Measurements from ENCODE around the gene PACRG. TPM values are rescaled to one million over a fixed set of nuclear protein-coding genes. Genes with fewer than 3 reads are reported as not detected.

The PACRG gene
- total and polyA plus RNA-seq, 2 experiments from 2014 or later, result 0.17 to 0.68 TPM

- Histone ChIP-seq H3K27me3 (ENCODE audit: insufficient read depth) (no peaks in the 10 kb centered on the region), H3K36me3 (ENCODE audit: insufficient read depth) (no peaks in the 10 kb centered on the region), H3K27ac (ENCODE audit: low read depth) (no peak overlapping the region), H4K20me1 (replicated peaks; ENCODE audit: insufficient read depth) (no peaks in the 10 kb centered on the region), H3K4me3 (no peak overlapping the region), H2AFZ (no peak overlapping the region), H3K9me2 (ENCODE audit: insufficient read depth) (no peaks in the 10 kb centered on the region), H3K4me2 (no peak overlapping the region), H3K79me2 (replicated peaks; ENCODE audit: insufficient read depth) (no peaks in the 10 kb centered on the region), H3F3A (replicated peaks; ENCODE audit: low read depth) (no peaks in the 10 kb centered on the region), H3K4me1 (ENCODE audit: insufficient read depth) (no peaks in the 10 kb centered on the region)
- peaks cover 6% of the 10 kb centered on the region for H3K27me3 Mint-ChIP-seq (ENCODE audit: insufficient read depth, low read depth, poor library complexity)
- DNase-seq (ENCODE audit: low spot score) (no peak), ATAC-seq (no peak)
- H3K27ac Mint-ChIP-seq, result no peak overlapping the region
- no peaks in the 10 kb centered on the region for H3K36me3 Mint-ChIP-seq (ENCODE audit: low read depth)
- TF ChIP-seq JUNB (IDR thresholded peaks at IDR 0.05; ENCODE audit: unreplicated experiment), result no peak
- TF ChIP-seq ZNF114 (CRISPR knock-in tag; IDR thresholded peaks at IDR 0.05), result no peak
- no peak for TF ChIP-seq CREB1 (CRISPR knock-in tag; IDR thresholded peaks at IDR 0.05; ENCODE audit: low read depth)
- TF ChIP-seq POLR2AphosphoS5 (IDR thresholded peaks at IDR 0.05; ENCODE audit: low read depth), result no peak
- TF ChIP-seq ZNF462 (CRISPR knock-in tag; IDR thresholded peaks at IDR 0.05), result no peak
- TF ChIP-seq ETS1 (IDR thresholded peaks at IDR 0.05), result no peak
- no peak for TF ChIP-seq STAT1 (IDR thresholded peaks at IDR 0.05; ENCODE audit: unreplicated experiment)
- no peak for TF ChIP-seq CTCF (conservative IDR thresholded peaks at IDR 0.05; ENCODE audit: low read depth in 2 of 2)
- TF ChIP-seq EZH2phosphoT487 (IDR thresholded peaks at IDR 0.05; ENCODE audit: unreplicated experiment), result no peak
- no peak for TF ChIP-seq REST (IDR thresholded peaks at IDR 0.05; ENCODE audit: unreplicated experiment)
- TF ChIP-seq NANOG (IDR thresholded peaks at IDR 0.05; ENCODE audit: borderline replicate concordance), result no peak
- no peak for TF ChIP-seq EZH2 (IDR thresholded peaks at IDR 0.05; ENCODE audit: low read depth, unreplicated experiment)
- TF ChIP-seq ZNF331 (CRISPR knock-in tag; IDR thresholded peaks at IDR 0.05; ENCODE audit: low read depth), result no peak
- no peak overlapping the region for H3K4me3 Mint-ChIP-seq
- H3K9me3 Mint-ChIP-seq, result peaks cover 3% of the 10 kb centered on the region; the same call in 1 of the 3 replicates
- H3K4me1 Mint-ChIP-seq, result no peaks in the 10 kb centered on the region
These were observed 567.0 kb downstream of the PACRG start for GRCh38 chr6:163294734-163295133.
